Measurements from ENCODE around the gene AGGF1.
"Not testable (repeated sequence)": the region's sequence is repeated elsewhere in the genome, so short reads cannot be mapped to it uniquely, and the experiment has no call there.

Gene AGGF1

GRCh38 chr5:77086368-77086688 is 56.1 kb downstream of the AGGF1 start:
- DNase-seq (ENCODE audit: low read depth): no peak

- DNase-seq (ENCODE audit: low read depth): peak; percentile 34
These were observed 56.7 kb downstream of the AGGF1 start, which contains the start of gene ZBED3 for GRCh38 chr5:77086689-77087483. Gene ZBED3 (minus strand): TSS chr5:77087285. CDS start chr5:77077878, 9,407 bp downstream.

- no peak for DNase-seq (ENCODE audit: low read depth)
These were observed 57.5 kb downstream of the AGGF1 start for GRCh38 chr5:77087484-77088261.

- no peak for DNase-seq (ENCODE audit: low read depth)
These were observed 65.0 kb downstream of the AGGF1 start for GRCh38 chr5:77095189-77095588.

- no peak for DNase-seq (ENCODE audit: low read depth)
These were observed 71.1 kb downstream of the AGGF1 start for GRCh38 chr5:77101298-77101697.

GRCh38 chr5:77102549-77102948 is 72.3 kb downstream of the AGGF1 start:
- DNase-seq (ENCODE audit: low read depth): no peak

- DNase-seq (ENCODE audit: low read depth): no peak
These were observed 73.3 kb downstream of the AGGF1 start for GRCh38 chr5:77103457-77103856.

- no peak for DNase-seq (ENCODE audit: low read depth)
These were observed 74.6 kb downstream of the AGGF1 start for GRCh38 chr5:77104813-77105212.

GRCh38 chr5:77107035-77107434 is 76.8 kb downstream of the AGGF1 start:
- DNase-seq (ENCODE audit: low read depth): not testable (repeated sequence)

All from T follicular helper cell (primary cell).